Kidney epithelial cell (primary cell): ENCODE data around the gene ISOC1. TPM values are rescaled to one million over a fixed set of nuclear protein-coding genes. Genes with fewer than 3 reads are reported as not detected.

Experiments used
- DNase-seq: peaks from one replicate; pipeline ENCODE4 v3.0.0-alpha.2; 2010; ENCODE audit warnings: low read depth
- H3K27me3 ChIP-seq: 2 replicates; pipeline ENCODE4 v1.6.0; 2011; ENCODE audit warnings: low read length; ENCODE audit not compliant: control insufficient read depth, insufficient read depth
- H3K36me3 ChIP-seq: 2 replicates; pipeline ENCODE4 v1.5.1; 2011; ENCODE audit warnings: low read length; ENCODE audit not compliant: control insufficient read depth, insufficient read depth
- H3K4me3 ChIP-seq: 2 replicates; pipeline ENCODE4 v1.5.1; 2011; ENCODE audit warnings: low read depth, mild to moderate bottlenecking, control low read depth, low read length
- CTCF ChIP-seq: IDR thresholded peaks from 2 replicates; pipeline ENCODE4 v1.5.1; 2011; ENCODE audit warnings: mild to moderate bottlenecking, moderate library complexity, low read length, control low read depth, inconsistent platforms; ENCODE audit not compliant: insufficient read depth, poor library complexity, severe bottlenecking
- total RNA-seq: library from RNA; depleted of rRNA; stranded (reverse); fragments of >200 nt; gene quantifications from 2 replicates; pipeline ENCODE4 v1.2.3, GENCODE V29; 2015

The ISOC1 gene
- total RNA-seq, 1 donor from 2014 or later, result 23.9 TPM

- DNase-seq, result no peak
- Histone ChIP-seq H3K36me3 (no peaks in the 10 kb centered on the region), H3K4me3 (no peak overlapping the region), H3K27me3 (no peaks in the 10 kb centered on the region)
- TF ChIP-seq CTCF, result no peak
These were observed 41.1 kb upstream of the ISOC1 start for GRCh38 chr5:129053438-129053837.

GRCh38 chr5:129057329-129057728 lies 37.2 kb upstream of the ISOC1 start:
- no peak for DNase-seq
- no peak overlapping the region for H3K4me3 ChIP-seq
- H3K27me3 ChIP-seq, result no peaks in the 10 kb centered on the region
- H3K36me3 ChIP-seq, result no peaks in the 10 kb centered on the region
- no peak for TF ChIP-seq CTCF

GRCh38 chr5:129061849-129062248 lies 32.7 kb upstream of the ISOC1 start:
- TF ChIP-seq CTCF, result no peak
- no peaks in the 10 kb centered on the region for H3K27me3 ChIP-seq
- no peak for DNase-seq
- no peak overlapping the region for H3K4me3 ChIP-seq
- H3K36me3 ChIP-seq, result no peaks in the 10 kb centered on the region

- DNase-seq, result no peak
- H3K36me3 ChIP-seq, result no peaks in the 10 kb centered on the region
These were observed 31.0 kb upstream of the ISOC1 start for GRCh38 chr5:129063483-129064113.

GRCh38 chr5:129065721-129066120 lies 28.8 kb upstream of the ISOC1 start:
- TF ChIP-seq CTCF, result no peak
- no peak for DNase-seq
- no peaks in the 10 kb centered on the region for H3K36me3 ChIP-seq
- H3K4me3 ChIP-seq, result no peak overlapping the region
- H3K27me3 ChIP-seq, result no peaks in the 10 kb centered on the region

More at GRCh38 chr5:129063483-129064113, 31.0 kb upstream of the ISOC1 start:
- Histone ChIP-seq H3K4me3 (no peak overlapping the region), H3K27me3 (no peaks in the 10 kb centered on the region)
- TF ChIP-seq CTCF, result no peak

- no peak for TF ChIP-seq CTCF
- H3K27me3 ChIP-seq, result no peaks in the 10 kb centered on the region
- H3K36me3 ChIP-seq, result no peaks in the 10 kb centered on the region
- no peak for DNase-seq
- no peak overlapping the region for H3K4me3 ChIP-seq
These were observed 26.8 kb upstream of the ISOC1 start for GRCh38 chr5:129067745-129068144.
